Psoas muscle (tissue), 8 donors: ENCODE results near the gene SRRM3. TPM values are rescaled to one million over a fixed set of nuclear protein-coding genes. Genes with fewer than 3 reads are reported as not detected.
"Not testable (repeated sequence)": the region's sequence is repeated elsewhere in the genome, so short reads cannot be mapped to it uniquely, and the experiment has no call there.

Source experiments
- ATAC-seq, 4 donors: fragments of 200-7000 bp; cut with Tn5 transposase; one replicate each; pipeline ENCODE4 v1.9.1; 2020; ENCODE audit warnings: moderate library complexity in 3 of 4, mild to moderate bottlenecking in 2 of 4
- DNase-seq, 2 donors: peaks; one replicate each; pipeline ENCODE4 v3.0.0-alpha.2; 2020
- H3K27ac ChIP-seq: fragments of 200-600 bp; one replicate; pipeline ENCODE4 v1.8.0; 2022
- H3K27me3 ChIP-seq, 3 donors: fragments of 200-600 bp in 1 of 3; one replicate each; pipeline versions ENCODE4 v1.6.1 to v1.8.0; 2013 to 2022; ENCODE audit warnings: low read length in 2 of 3, mild to moderate bottlenecking in 2 of 3, moderate library complexity in 1 of 3; ENCODE audit not compliant: insufficient read depth in 3 of 3
- H3K36me3 ChIP-seq, 2 donors: fragments of 200-600 bp in 1 of 2; one replicate each; pipeline versions ENCODE4 v1.6.1 to v1.8.0; 2013 to 2022; ENCODE audit warnings: low read depth in 1 of 2, mild to moderate bottlenecking in 1 of 2, moderate library complexity in 1 of 2; ENCODE audit not compliant: insufficient read depth in 1 of 2
- H3K4me1 ChIP-seq: fragments of 200-600 bp; one replicate; pipeline ENCODE4 v1.8.0; 2022
- H3K4me3 ChIP-seq: fragments of 200-600 bp; one replicate; pipeline ENCODE4 v1.8.0; 2022; ENCODE audit warnings: mild to moderate bottlenecking
- H3K9me3 ChIP-seq: fragments of 200-600 bp; one replicate; pipeline ENCODE4 v1.8.0; 2022
- CTCF ChIP-seq: fragments of 200-600 bp; IDR thresholded peaks from one replicate; pipeline ENCODE4 v1.8.0; 2022; ENCODE audit warnings: antibody characterized with exemption
- WGBS, 3 donors: extraction: QIAGEN DNeasy Blood & Tissue Kit; methylation state at CpG; one replicate each; pipeline versions ENCODE4 v1.1.6 to v1.1.7; 2013; 5-methylcytosine and 5-hydroxymethylcytosine counted together
- intact Hi-C, 2 donors: fragments of 100-400 bp; cut with DNase I; formaldehyde crosslinking; loops; one replicate each; pipeline versions ENCODE4 v1.11.0 to v1.14.2; 2022
- polyA plus RNA-seq, 3 donors: library from polyadenylated mRNA; stranded (reverse); fragments of 200-250 nt; gene quantifications; one replicate each; pipeline ENCODE4 v1.2.3, GENCODE V29; 2013
- total RNA-seq, 4 donors: library from RNA; stranded (reverse); fragmentation: NEBNext Ultra II Directional in 2 of 4; extraction: Animal tissue kit (Norgen Biotek cat#: 25700) in 2 of 4; gene quantifications; one replicate each; pipeline versions ENCODE4 v1.2.1 to v1.2.4, GENCODE V29; 2021 to 2023
- donor health status: healthy with polysubstance abuse.
- donor health status: DM: no; HTN: no; CAD: no; lungs with moderate emphysema.
- donor health status: Bipolar disorder and iron deficiency.
- donor health status: healthy.
- donor health status: DM: yes; HTN: yes; CAD: no.
- donor health status: DM: no; HTN: no; CAD: no.
- donor health status: DM: no; HTN: no; CAD: no.
- donor health status: DM: yes; HTN: yes; CAD: no.

The SRRM3 gene
- total and polyA plus RNA-seq, 7 donors, result 0.48 to 5.4 (median 0.69) TPM

DNA sequence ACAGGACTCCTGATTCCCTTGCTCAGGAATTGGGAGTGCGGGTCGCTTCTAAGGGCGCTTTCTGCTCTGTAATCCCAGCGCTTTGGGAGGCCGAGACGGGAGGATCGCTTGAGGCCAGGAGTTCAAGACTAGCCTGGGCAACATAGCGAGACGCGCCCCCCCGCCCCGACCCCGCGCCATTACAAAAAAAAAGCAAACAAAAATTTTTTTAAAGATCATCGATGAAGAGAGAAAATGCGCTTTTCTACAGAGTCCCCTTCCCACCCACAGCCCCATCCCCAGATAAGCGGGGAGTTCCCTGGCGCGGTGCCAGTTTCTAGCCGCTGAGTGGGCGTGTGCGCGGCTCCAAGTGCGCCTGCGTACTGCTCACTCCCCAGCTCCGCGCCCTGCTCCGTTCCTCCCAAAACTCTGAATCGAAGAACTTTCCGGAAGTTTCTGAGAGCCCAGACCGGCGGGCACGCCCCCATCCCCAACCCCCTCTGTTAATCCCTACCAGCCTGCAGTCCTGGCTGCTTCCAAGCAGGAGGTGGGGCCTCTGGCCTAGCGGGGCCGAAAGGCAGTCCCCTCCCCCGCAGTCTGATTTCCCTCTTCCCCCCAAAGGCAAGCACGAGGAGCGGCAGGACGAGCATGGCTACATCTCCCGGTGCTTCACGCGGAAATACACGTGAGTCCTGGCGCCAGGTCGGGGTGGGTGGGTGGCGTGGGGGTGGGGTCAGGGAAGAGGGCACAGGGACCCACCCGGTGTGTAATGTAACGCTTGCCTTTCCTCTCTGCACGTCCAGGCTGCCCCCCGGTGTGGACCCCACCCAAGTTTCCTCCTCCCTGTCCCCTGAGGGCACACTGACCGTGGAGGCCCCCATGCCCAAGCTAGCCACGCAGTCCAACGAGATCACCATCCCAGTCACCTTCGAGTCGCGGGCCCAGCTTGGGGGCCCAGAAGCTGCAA is 101.8 kb downstream of the SRRM3 start:
- H3K36me3 ChIP-seq, result peaks cover 0 to 16% of the 10 kb centered on the region in 2 donors

GRCh38 chr7:76304888-76305375 is 103.2 kb downstream of the SRRM3 start:
- ATAC-seq, result peak; percentile 45 to 54 (median 52)
- peak; percentile 82 to 94 for DNase-seq
- intact Hi-C loops, result no loop called here
- no peak for TF ChIP-seq CTCF
- Histone ChIP-seq H3K27me3 (no peaks in the 10 kb centered on the region), H3K9me3 (no peaks in the 10 kb centered on the region), H3K4me1 (peaks cover 47% of the 10 kb centered on the region), H3K36me3 (peaks cover 0 to 16% of the 10 kb centered on the region in 2 donors), H3K27ac (peak overlapping the region; percentile 98), H3K4me3 (peak overlapping the region; percentile 96)
- 20 to 32% (median 25%) methylated on average over 9 to 10 of the region's 10 CpGs for WGBS, 3 donors

More for the DNA sequence above, 101.8 kb downstream of the SRRM3 start:
- intact Hi-C loops, result no loop called here
- peak; percentile 87 to 92 for DNase-seq
- Histone ChIP-seq H3K9me3 (no peaks in the 10 kb centered on the region), H3K4me1 (peaks cover 46% of the 10 kb centered on the region), H3K27me3 (no peaks in the 10 kb centered on the region), H3K27ac (peak overlapping the region; percentile 98), H3K4me3 (peak overlapping the region; percentile 96)
- 1% methylated on average over 44 to 56 of the region's 56 CpGs for WGBS, 3 donors
- TF ChIP-seq CTCF, result no peak
- ATAC-seq, result peak; percentile 8 to 24 (median 15)

- H3K36me3 ChIP-seq, H3K9me3 ChIP-seq, H3K4me3 ChIP-seq, intact Hi-C loops, ATAC-seq, DNase-seq, H3K27me3 ChIP-seq: not testable (repeated sequence)
- peak overlapping the region; percentile 98 for H3K27ac ChIP-seq
- H3K4me1 ChIP-seq, result peaks cover 32% of the 10 kb centered on the region
- 92 to 96% (median 95%) methylated on average over 12 of the region's 12 CpGs for WGBS, 3 donors
Observed at GRCh38 chr7:76308874-76309273, 107.2 kb downstream of the SRRM3 start.

GRCh38 chr7:76309341-76310101 is 107.8 kb downstream of the SRRM3 start:
- H3K27me3 ChIP-seq, ATAC-seq, H3K4me3 ChIP-seq, intact Hi-C loops, H3K36me3 ChIP-seq, DNase-seq, H3K9me3 ChIP-seq: not testable (repeated sequence)
- Histone ChIP-seq H3K27ac (peak overlapping the region; percentile 98), H3K4me1 (peaks cover 30% of the 10 kb centered on the region)
- 87 to 89% (median 89%) methylated on average over 43 to 50 of the region's 50 CpGs for WGBS, 3 donors

DNA sequence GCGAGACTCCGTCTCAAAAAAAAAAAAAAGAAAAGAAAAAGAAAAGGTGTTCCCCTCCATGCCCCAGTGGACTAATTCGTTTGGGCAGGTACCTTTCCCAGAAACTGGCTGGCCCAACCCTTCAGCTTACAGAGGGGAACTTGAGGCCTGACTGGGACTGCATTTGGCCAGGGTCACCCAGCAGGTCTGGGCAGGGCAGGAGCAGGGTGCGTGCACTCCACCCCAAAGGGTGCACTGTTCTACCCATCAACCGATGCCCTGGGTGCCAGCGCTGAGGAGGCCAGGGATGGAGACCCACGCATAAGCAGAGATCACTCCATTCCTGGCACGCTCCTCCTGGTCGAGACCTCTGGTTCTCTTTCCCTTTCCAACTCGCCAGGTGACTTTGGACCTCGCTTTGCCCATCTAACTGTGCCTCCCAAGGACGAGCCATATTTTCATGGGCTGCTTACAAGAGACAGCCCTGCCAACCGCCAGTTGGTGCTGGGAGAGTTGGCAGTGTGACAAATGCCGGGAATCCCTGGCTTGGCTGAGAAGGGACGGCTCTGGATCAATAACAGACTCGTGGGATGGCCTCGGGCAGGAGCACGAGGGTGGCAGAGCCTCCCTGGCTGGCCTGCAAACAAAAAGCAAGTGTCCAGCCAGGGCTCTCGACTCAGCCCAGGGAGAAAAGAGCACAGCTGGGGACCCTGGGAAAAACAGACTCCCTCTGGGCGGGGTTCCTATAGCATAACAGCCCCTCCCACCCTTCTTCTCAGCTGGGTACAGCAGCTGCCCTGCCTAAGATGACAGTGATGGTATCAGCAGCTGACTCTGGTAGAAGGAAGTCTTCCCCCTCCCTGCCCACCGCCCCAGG is 108.6 kb downstream of the SRRM3 start:
- 30 to 37% (median 30%) methylated on average over 19 to 21 of the region's 21 CpGs for WGBS, 3 donors
- TF ChIP-seq CTCF, result no peak
- H3K4me3 ChIP-seq, result peak overlapping the region; percentile 24
- H3K36me3 ChIP-seq, result no peaks in the 10 kb centered on the region
- no peaks in the 10 kb centered on the region for H3K9me3 ChIP-seq
- H3K27ac ChIP-seq, result peak overlapping the region; percentile 82
- H3K4me1 ChIP-seq, result peaks cover 26% of the 10 kb centered on the region
- H3K27me3 ChIP-seq, result no peaks in the 10 kb centered on the region
- intact Hi-C loops, result no loop called here
- ATAC-seq (peak in 1 of 4 donors; percentile 7), DNase-seq (no peak)

DNA sequence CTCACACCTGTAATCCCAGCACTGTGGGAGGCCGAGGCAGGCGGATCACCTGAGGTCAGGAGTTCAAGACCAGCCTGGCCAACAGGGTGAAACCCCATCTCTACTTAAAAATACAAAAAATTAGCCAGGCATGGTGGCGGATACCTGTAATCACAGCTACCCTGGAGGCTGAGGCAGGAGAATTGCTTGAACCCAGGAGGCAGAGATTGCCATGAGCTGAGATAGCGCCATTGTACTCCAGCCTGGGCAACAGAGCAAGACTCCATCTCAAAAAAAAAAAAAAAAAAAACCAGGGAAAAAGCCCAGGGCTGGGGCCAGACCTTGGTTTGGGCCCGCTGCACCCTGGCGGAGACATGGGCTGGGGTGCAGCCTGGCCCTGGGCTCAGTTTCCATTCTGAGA is 110.1 kb downstream of the SRRM3 start:
- H3K27me3 ChIP-seq, DNase-seq, H3K9me3 ChIP-seq, ATAC-seq, H3K36me3 ChIP-seq, H3K4me3 ChIP-seq, intact Hi-C loops: not testable (repeated sequence)
- Histone ChIP-seq H3K4me1 (peaks cover 17% of the 10 kb centered on the region), H3K27ac (peak overlapping the region; percentile 82)
- WGBS, 3 donors, result 95 to 97% (median 95%) methylated on average over 6 of the region's 6 CpGs
